Body of pancreas (tissue), 4 donors: ENCODE measurements around the gene TFRC. TPM values are rescaled to one million over a fixed set of nuclear protein-coding genes. Genes with fewer than 3 reads are reported as not detected.
"Not testable (repeated sequence)": the region's sequence is repeated elsewhere in the genome, so short reads cannot be mapped to it uniquely, and the experiment has no call there.

Source experiments
- ATAC-seq: fragments of 150-250 bp; one replicate; pipeline ENCODE4 v1.9.1; 2016
- DNase-seq, 4 donors: peaks; one replicate each; pipeline ENCODE4 v3.0.0-alpha.2; 2019
- H3K27ac ChIP-seq, 4 donors: fragments of 200-600 bp; sonication (generic); 1 replicate in 3 of 4; 2 replicates in 1 of 4; pipeline versions ENCODE4 v1.5.1 to v1.6.1; 2016 to 2019; ENCODE audit warnings: mild to moderate bottlenecking in 1 of 4, mixed read lengths in 1 of 4, moderate library complexity in 1 of 4
- H3K27me3 ChIP-seq, 2 donors: fragments of 200-600 bp; sonication (generic); one replicate each; pipeline ENCODE4 v1.6.0; 2016; ENCODE audit warnings: mild to moderate bottlenecking in 1 of 2
- H3K36me3 ChIP-seq, 2 donors: fragments of 200-600 bp; sonication (generic); replicated peaks in 1 of 2; 2 replicates each; pipeline ENCODE4 v1.5.1; 2016; ENCODE audit warnings: low read depth in 2 of 2; ENCODE audit not compliant: insufficient read depth in 1 of 2
- H3K4me1 ChIP-seq: fragments of 200-600 bp; sonication (generic); one replicate; pipeline ENCODE4 v1.6.0; 2016
- H3K4me3 ChIP-seq, 2 donors: fragments of 200-600 bp; sonication (generic); 1 replicate in 1 of 2; 2 replicates in 1 of 2; pipeline ENCODE4 v1.5.1; 2016 to 2019
- H3K9me3 ChIP-seq, 3 donors: fragments of 200-600 bp; sonication (generic); 1 replicate in 2 of 3; 2 replicates in 1 of 3; pipeline ENCODE4 v1.5.1; 2016
- CTCF ChIP-seq, 7 experiments: fragments of 450-650 bp in 4 of 7; fragments of 200-600 bp in 3 of 7; sonication (generic) in 3 of 7; IDR thresholded peaks; one replicate each; pipeline ENCODE4 v1.5.1; 2016 to 2019; ENCODE audit warnings: antibody characterized with exemption in 7 of 7
- POLR2A ChIP-seq, 3 donors: fragments of 450-650 bp; IDR thresholded peaks; one replicate each; pipeline ENCODE4 v1.6.1; 2016; ENCODE audit warnings: antibody characterized with exemption in 3 of 3, mild to moderate bottlenecking in 2 of 3
- WGBS, 2 donors: methylation state at CpG; one replicate each; pipeline ENCODE4 v1.1.5; 2017; 5-methylcytosine and 5-hydroxymethylcytosine counted together
- intact Hi-C: fragments of 100-400 bp; cut with DNase I; formaldehyde crosslinking; loops from one replicate; pipeline ENCODE4 v1.15.1; 2023
- total RNA-seq, 2 donors: library from RNA; depleted of rRNA; stranded (reverse); fragments of >200 nt; gene quantifications; one replicate each; pipeline ENCODE4 v1.1.0, GENCODE V29; 2016

The TFRC gene
- total RNA-seq, 2 donors from 2014 or later = 23.6 to 51.7 TPM

DNA sequence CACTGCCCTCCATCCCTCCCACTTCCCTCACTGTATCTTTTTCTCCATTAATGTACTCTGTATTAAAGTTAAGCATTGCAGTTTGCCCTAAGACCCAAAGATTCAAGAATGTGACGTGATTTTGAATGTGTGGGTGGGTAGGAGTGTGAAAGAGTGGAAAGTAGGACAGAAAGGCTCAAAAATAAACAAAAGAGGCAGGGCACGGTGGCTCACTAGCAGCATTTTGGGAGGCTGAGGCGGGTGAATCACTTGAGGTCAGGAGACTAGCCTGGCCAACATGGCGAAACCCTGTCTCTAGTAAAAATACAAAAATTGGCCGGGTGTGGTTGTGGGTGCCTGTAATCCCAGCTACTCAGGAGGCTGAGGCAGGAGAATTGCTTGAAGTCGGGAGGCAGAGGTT is 18.4 kb downstream of the TFRC start:
- intact Hi-C loops = no loop called here
- H3K27me3 ChIP-seq = no peaks in the 10 kb centered on the region
- H3K9me3 ChIP-seq = no peaks in the 10 kb centered on the region
- no peak overlapping the region for H3K27ac ChIP-seq
- TF ChIP-seq POLR2A (IDR thresholded peaks at IDR 0.05) (no peak), CTCF (IDR thresholded peaks at IDR 0.05) (no peak)
- ATAC-seq (no peak), DNase-seq (no peak)
- no peak overlapping the region for H3K4me3 ChIP-seq
- WGBS, 2 donors = 89 to 98% methylated on average over 6 of the region's 6 CpGs
- no peaks in the 10 kb centered on the region for H3K4me1 ChIP-seq
- H3K36me3 ChIP-seq = peaks cover 49 to 68% of the 10 kb centered on the region in 2 donors

GRCh38 chr3:196063049-196063448 is 18.8 kb downstream of the TFRC start:
- TF ChIP-seq POLR2A (IDR thresholded peaks at IDR 0.05) (no peak), CTCF (IDR thresholded peaks at IDR 0.05) (no peak)
- Histone ChIP-seq H3K27me3 (no peaks in the 10 kb centered on the region), H3K9me3 (no peaks in the 10 kb centered on the region), H3K4me3 (no peak overlapping the region), H3K27ac (no peak overlapping the region), H3K4me1 (no peaks in the 10 kb centered on the region), H3K36me3 (peaks cover 47 to 69% of the 10 kb centered on the region in 2 donors)
- DNase-seq = no peak
- ATAC-seq = no peak
- intact Hi-C loops = no loop called here

DNA sequence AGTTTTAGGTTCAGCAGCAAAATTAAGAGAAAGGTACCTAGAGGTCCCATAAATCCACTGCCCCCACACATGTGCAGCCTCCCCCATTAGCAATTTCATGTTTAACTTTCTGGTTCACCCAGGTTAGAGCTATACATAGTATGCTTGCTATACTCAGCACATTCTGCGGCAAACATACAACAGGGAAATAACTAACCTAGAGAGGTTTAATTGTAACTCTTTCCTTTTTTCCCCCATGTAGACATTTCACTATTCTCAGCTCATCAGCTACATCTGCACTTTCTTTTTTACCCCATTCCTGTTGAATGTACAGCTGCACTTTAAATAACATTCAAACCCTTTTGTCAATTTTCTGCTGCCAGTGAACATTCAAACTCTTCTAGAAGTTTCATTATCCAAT is 21.1 kb downstream of the TFRC start:
- intact Hi-C loops = no loop called here
- peaks cover 46 to 56% of the 10 kb centered on the region in 2 donors for H3K36me3 ChIP-seq
- no peak for TF ChIP-seq CTCF (IDR thresholded peaks at IDR 0.05)
- no peak for TF ChIP-seq POLR2A (IDR thresholded peaks at IDR 0.05)
- 96 to 100% methylated on average over 1 of the region's 1 CpG for WGBS, 2 donors
- no peaks in the 10 kb centered on the region for H3K9me3 ChIP-seq
- no peaks in the 10 kb centered on the region for H3K4me1 ChIP-seq
- no peak for DNase-seq
- H3K4me3 ChIP-seq = no peak overlapping the region
- H3K27me3 ChIP-seq = no peaks in the 10 kb centered on the region
- no peak overlapping the region for H3K27ac ChIP-seq
- ATAC-seq = no peak

GRCh38 chr3:196057760-196058331 is 24.0 kb downstream of the TFRC start:
- no peak for ATAC-seq
- Histone ChIP-seq H3K4me1 (no peaks in the 10 kb centered on the region), H3K4me3 (no peak overlapping the region), H3K27me3 (no peaks in the 10 kb centered on the region), H3K36me3 (peaks cover 30 to 69% of the 10 kb centered on the region in 2 donors), H3K9me3 (no peaks in the 10 kb centered on the region), H3K27ac (no peak overlapping the region)
- TF ChIP-seq POLR2A (IDR thresholded peaks at IDR 0.05) (no peak), CTCF (IDR thresholded peaks at IDR 0.05) (no peak)
- DNase-seq = no peak
- WGBS, 2 donors = 60 to 68% methylated on average over 3 of the region's 3 CpGs
- intact Hi-C loops = no loop called here

DNA sequence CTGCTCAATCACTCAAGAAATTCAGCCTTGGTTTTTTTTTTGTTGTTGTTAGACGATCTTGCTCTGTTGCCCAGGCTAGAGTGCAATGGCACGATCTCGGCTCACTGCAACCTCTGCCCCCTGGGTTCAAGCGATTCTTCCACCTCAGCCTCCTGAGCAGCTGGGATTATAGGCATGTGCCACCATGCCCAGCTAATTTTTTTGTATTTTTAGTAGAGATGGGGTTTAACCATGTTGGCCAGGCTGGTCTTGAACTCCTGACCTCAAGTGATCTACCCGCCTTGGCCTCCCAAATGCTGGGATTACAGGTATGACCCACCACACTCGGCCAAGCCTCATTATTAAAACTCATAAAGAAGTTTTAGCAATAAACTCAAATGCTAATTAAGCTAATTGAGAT is 25.5 kb downstream of the TFRC start:
- 93 to 96% methylated on average over 6 of the region's 6 CpGs for WGBS, 2 donors

More for the DNA sequence above, 25.5 kb downstream of the TFRC start:
- H3K4me3 ChIP-seq, intact Hi-C loops, ATAC-seq, DNase-seq, H3K9me3 ChIP-seq, H3K27ac ChIP-seq, H3K4me1 ChIP-seq, H3K27me3 ChIP-seq: not testable (repeated sequence)
- H3K36me3 ChIP-seq = peaks cover 15 to 61% of the 10 kb centered on the region in 2 donors
